Measurements from ENCODE around the gene TGM5. TPM values are rescaled to one million over a fixed set of nuclear protein-coding genes. Genes with fewer than 3 reads are reported as not detected.

Gene TGM5
- total RNA-seq, 6 experiments from 2014 or later: not detected

- no peaks in the 10 kb centered on the region for H3K9me3 Mint-ChIP-seq
- no peak overlapping the region for H3K27ac Mint-ChIP-seq
- peaks cover 24% of the 10 kb centered on the region for H3K4me1 Mint-ChIP-seq (ENCODE audit: low read depth)
- H3K27me3 Mint-ChIP-seq (ENCODE audit: insufficient read depth): peaks cover 38% of the 10 kb centered on the region
- no peak for DNase-seq
- no peak for TF ChIP-seq CTCF (IDR thresholded peaks at IDR 0.05)
- no peaks in the 10 kb centered on the region for H3K36me3 Mint-ChIP-seq (ENCODE audit: low read depth)
- no peak overlapping the region for H3K4me3 Mint-ChIP-seq
These were observed 15.9 kb downstream of the TGM5 start for GRCh38 chr15:43250785-43251184.

- Mint-ChIP-seq H3K4me3 (peak overlapping the region; percentile 43), H3K27me3 (ENCODE audit: insufficient read depth) (peaks cover 30% of the 10 kb centered on the region), H3K27ac (peak overlapping the region; percentile 90), H3K36me3 (ENCODE audit: low read depth) (no peaks in the 10 kb centered on the region), H3K9me3 (no peaks in the 10 kb centered on the region), H3K4me1 (ENCODE audit: low read depth) (peaks cover 24% of the 10 kb centered on the region)
- TF ChIP-seq CTCF (IDR thresholded peaks at IDR 0.05): no peak
- peak; percentile 82 for DNase-seq
These were observed 17.0 kb downstream of the TGM5 start for GRCh38 chr15:43249699-43250203.

- no peak for DNase-seq
- H3K36me3 Mint-ChIP-seq (ENCODE audit: low read depth): no peaks in the 10 kb centered on the region
- peak overlapping the region; percentile 43 for H3K4me3 Mint-ChIP-seq
- peaks cover 31% of the 10 kb centered on the region for H3K27me3 Mint-ChIP-seq (ENCODE audit: insufficient read depth)
- H3K9me3 Mint-ChIP-seq: no peaks in the 10 kb centered on the region
- H3K4me1 Mint-ChIP-seq (ENCODE audit: low read depth): peaks cover 24% of the 10 kb centered on the region
- no peak for TF ChIP-seq CTCF (IDR thresholded peaks at IDR 0.05)
- H3K27ac Mint-ChIP-seq: peak overlapping the region; percentile 90
These were observed 17.5 kb downstream of the TGM5 start for GRCh38 chr15:43249236-43249635.

GRCh38 chr15:43246261-43246774 lies 20.4 kb downstream of the TGM5 start:
- no peak for TF ChIP-seq CTCF (IDR thresholded peaks at IDR 0.05)
- no peak for DNase-seq
- H3K27ac Mint-ChIP-seq: no peak overlapping the region
- H3K27me3 Mint-ChIP-seq (ENCODE audit: insufficient read depth): peaks cover 35% of the 10 kb centered on the region
- peaks cover 19% of the 10 kb centered on the region for H3K4me1 Mint-ChIP-seq (ENCODE audit: low read depth)
- no peak overlapping the region for H3K4me3 Mint-ChIP-seq
- no peaks in the 10 kb centered on the region for H3K9me3 Mint-ChIP-seq
- no peaks in the 10 kb centered on the region for H3K36me3 Mint-ChIP-seq (ENCODE audit: low read depth)

GRCh38 chr15:43244092-43244491 lies 22.6 kb downstream of the TGM5 start:
- peaks cover 45% of the 10 kb centered on the region for H3K27me3 Mint-ChIP-seq (ENCODE audit: insufficient read depth)
- H3K36me3 Mint-ChIP-seq (ENCODE audit: low read depth): no peaks in the 10 kb centered on the region
- TF ChIP-seq CTCF (IDR thresholded peaks at IDR 0.05): no peak
- no peaks in the 10 kb centered on the region for H3K9me3 Mint-ChIP-seq
- no peak overlapping the region for H3K27ac Mint-ChIP-seq
- no peak for DNase-seq
- H3K4me1 Mint-ChIP-seq (ENCODE audit: low read depth): peaks cover 4% of the 10 kb centered on the region
- H3K4me3 Mint-ChIP-seq: no peak overlapping the region
